Ascending aorta (tissue), 2 donors: ENCODE data around the gene CCM2. TPM values are rescaled to one million over a fixed set of nuclear protein-coding genes. Genes with fewer than 3 reads are reported as not detected.

Source experiments
- DNase-seq, 2 donors: peaks; one replicate each; pipeline ENCODE4 v3.0.0-alpha.2; 2019; ENCODE audit warnings: low spot score in 2 of 2
- H3K27ac ChIP-seq, 2 donors: fragments of 200-600 bp; sonication (generic); one replicate each; pipeline ENCODE4 v1.5.1; 2016 to 2017; ENCODE audit warnings: mild to moderate bottlenecking in 1 of 2
- H3K27me3 ChIP-seq: fragments of 200-600 bp; sonication (generic); one replicate; pipeline ENCODE4 v1.5.1; 2017
- H3K36me3 ChIP-seq, 2 donors: fragments of 200-600 bp; sonication (generic); one replicate each; pipeline ENCODE4 v1.5.1; 2016
- H3K4me1 ChIP-seq, 2 donors: fragments of 200-600 bp; sonication (generic); one replicate each; pipeline ENCODE4 v1.5.1; 2016 to 2017; ENCODE audit warnings: mild to moderate bottlenecking in 1 of 2
- H3K4me3 ChIP-seq, 2 donors: fragments of 200-600 bp; sonication (generic); one replicate each; pipeline ENCODE4 v1.5.1; 2016 to 2017; ENCODE audit warnings: mild to moderate bottlenecking in 1 of 2
- H3K9me3 ChIP-seq, 2 donors: fragments of 200-600 bp; sonication (generic); one replicate each; pipeline ENCODE4 v1.5.1; 2016
- intact Hi-C: fragments of 100-400 bp; cut with DNase I; formaldehyde crosslinking; loops from one replicate; pipeline ENCODE4 v1.15.1; 2023
- total RNA-seq: library from RNA; depleted of rRNA; stranded (reverse); fragments of >200 nt; gene quantifications from one replicate; pipeline ENCODE4 v1.1.0, GENCODE V29; 2016
- TF ChIP-seq, protein P1 (sequence below), 3 experiments: fragments of 200-600 bp in 2 of 3; fragments of 450-650 bp in 1 of 3; sonication (generic) in 2 of 3; IDR thresholded peaks; one replicate each; pipeline ENCODE4 v1.5.1; 2016 to 2019; ENCODE audit warnings: antibody characterized with exemption in 3 of 3, mild to moderate bottlenecking in 1 of 3, moderate library complexity in 1 of 3

Gene CCM2
- total RNA-seq, 1 donor from 2014 or later, result 61.5 TPM

DNA sequence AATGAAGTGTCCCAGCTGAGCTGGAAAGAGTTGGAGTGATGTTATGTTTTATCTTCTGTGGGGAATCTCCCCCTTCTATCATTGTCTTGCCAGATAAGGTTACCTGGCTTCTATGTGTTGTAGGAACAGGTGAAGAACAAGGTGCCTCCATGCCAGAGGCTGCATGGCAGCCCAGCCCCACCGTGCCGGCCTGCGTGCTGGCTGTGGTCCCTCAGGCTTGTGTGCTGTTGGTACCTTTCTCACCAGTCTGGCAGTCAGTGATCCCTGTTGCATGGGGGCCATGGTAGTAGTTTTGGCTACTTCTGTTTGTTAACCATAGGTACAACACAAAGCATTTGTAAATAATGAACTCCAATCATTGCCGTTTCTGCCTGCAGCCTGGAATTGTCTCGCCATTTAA, 37.9 kb downstream of the CCM2 start:
- Histone ChIP-seq H3K27ac (no peak overlapping the region), H3K4me3 (no peak overlapping the region), H3K4me1 (peaks cover 0 to 8% of the 10 kb centered on the region in 2 donors), H3K36me3 (peaks cover 19 to 21% of the 10 kb centered on the region in 2 donors), H3K9me3 (no peaks in the 10 kb centered on the region), H3K27me3 (no peaks in the 10 kb centered on the region)
- DNase-seq, result no peak
- TF ChIP-seq, protein P1, sequence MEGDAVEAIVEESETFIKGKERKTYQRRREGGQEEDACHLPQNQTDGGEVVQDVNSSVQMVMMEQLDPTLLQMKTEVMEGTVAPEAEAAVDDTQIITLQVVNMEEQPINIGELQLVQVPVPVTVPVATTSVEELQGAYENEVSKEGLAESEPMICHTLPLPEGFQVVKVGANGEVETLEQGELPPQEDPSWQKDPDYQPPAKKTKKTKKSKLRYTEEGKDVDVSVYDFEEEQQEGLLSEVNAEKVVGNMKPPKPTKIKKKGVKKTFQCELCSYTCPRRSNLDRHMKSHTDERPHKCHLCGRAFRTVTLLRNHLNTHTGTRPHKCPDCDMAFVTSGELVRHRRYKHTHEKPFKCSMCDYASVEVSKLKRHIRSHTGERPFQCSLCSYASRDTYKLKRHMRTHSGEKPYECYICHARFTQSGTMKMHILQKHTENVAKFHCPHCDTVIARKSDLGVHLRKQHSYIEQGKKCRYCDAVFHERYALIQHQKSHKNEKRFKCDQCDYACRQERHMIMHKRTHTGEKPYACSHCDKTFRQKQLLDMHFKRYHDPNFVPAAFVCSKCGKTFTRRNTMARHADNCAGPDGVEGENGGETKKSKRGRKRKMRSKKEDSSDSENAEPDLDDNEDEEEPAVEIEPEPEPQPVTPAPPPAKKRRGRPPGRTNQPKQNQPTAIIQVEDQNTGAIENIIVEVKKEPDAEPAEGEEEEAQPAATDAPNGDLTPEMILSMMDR (IDR thresholded peaks at IDR 0.05), result no peak
- intact Hi-C loops, result no loop called here

DNA sequence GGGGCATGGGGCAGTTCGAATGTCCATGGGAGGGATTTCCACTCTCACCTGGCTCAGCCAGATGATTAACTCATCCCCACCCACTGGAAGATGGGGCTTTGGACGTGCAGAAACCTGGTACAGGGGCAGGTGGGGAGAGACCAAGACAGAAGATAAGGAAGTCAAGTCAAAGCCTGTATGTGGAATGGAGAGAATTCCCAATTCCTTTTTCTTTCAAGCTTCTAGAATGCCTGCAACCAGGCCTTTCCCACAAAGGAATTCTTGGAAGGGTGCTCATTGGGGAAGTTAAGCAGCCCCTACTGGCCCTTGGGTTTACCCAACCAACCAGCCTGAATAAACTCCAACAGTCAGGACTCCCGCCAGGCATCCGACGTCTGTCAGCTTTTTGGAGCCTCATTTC, 39.1 kb downstream of the CCM2 start:
- no peak for DNase-seq
- intact Hi-C loops, result no loop called here
- TF ChIP-seq, protein P1 (IDR thresholded peaks at IDR 0.05), result no peak
- H3K4me3 ChIP-seq, result no peak overlapping the region
- H3K4me1 ChIP-seq, result no peaks in the 10 kb centered on the region
- H3K27ac ChIP-seq, result no peak overlapping the region
- H3K27me3 ChIP-seq, result no peaks in the 10 kb centered on the region
- peaks cover 19 to 27% of the 10 kb centered on the region in 2 donors for H3K36me3 ChIP-seq
- no peaks in the 10 kb centered on the region for H3K9me3 ChIP-seq

DNA sequence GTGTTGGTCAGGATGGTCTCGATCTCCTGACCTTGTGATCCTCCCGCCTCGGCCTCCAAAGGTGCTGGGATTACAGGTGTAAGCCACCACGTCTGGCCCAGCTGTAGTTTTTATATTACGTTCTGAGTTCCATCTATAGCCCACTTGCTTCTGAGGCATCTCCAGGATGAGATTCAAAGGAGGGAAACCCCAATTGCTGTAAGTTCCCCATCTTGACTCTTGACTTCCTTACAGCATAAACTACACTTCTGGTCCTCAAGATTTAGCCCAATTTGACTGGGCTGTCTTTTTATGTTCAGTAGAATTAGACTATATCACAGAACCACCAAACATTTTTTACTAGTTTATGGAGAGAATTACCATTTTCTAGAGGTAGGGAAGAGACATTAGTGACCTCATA, 44.3 kb downstream of the CCM2 start:
- DNase-seq, result no peak
- intact Hi-C loops, result no loop called here
- Histone ChIP-seq H3K36me3 (peaks cover 23 to 39% of the 10 kb centered on the region in 2 donors), H3K4me1 (no peaks in the 10 kb centered on the region), H3K9me3 (no peaks in the 10 kb centered on the region), H3K27ac (no peak overlapping the region), H3K27me3 (no peaks in the 10 kb centered on the region), H3K4me3 (no peak overlapping the region)
- TF ChIP-seq, protein P1 (IDR thresholded peaks at IDR 0.05), result no peak

DNA sequence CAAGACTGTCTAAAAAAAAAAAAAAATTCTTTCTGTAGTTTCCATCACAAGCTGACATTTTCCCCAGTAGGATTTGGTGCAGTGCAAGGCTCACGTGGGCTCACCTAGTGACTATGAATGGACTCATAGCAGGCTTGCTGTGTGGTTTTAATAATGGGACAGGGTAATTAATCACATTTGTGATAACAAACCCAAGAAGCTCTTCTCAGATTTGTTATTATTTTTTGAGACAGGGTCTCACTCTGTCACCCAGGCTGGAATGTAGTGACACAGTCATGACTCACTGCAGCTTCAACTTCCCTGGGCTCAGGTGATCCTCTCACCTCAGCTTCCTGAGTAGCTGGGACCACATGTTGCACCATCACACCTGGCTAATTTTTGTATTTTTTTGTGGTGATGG, 48.7 kb downstream of the CCM2 start:
- H3K4me1 ChIP-seq, result no peaks in the 10 kb centered on the region
- no peak overlapping the region for H3K27ac ChIP-seq
- intact Hi-C loops, result no loop called here
- H3K4me3 ChIP-seq, result no peak overlapping the region
- H3K27me3 ChIP-seq, result no peaks in the 10 kb centered on the region
- H3K9me3 ChIP-seq, result no peaks in the 10 kb centered on the region
- DNase-seq, result peak in 1 of 2 donors; percentile 16
- H3K36me3 ChIP-seq, result peaks cover 4 to 24% of the 10 kb centered on the region in 2 donors
- TF ChIP-seq, protein P1 (IDR thresholded peaks at IDR 0.05), result no peak

DNA sequence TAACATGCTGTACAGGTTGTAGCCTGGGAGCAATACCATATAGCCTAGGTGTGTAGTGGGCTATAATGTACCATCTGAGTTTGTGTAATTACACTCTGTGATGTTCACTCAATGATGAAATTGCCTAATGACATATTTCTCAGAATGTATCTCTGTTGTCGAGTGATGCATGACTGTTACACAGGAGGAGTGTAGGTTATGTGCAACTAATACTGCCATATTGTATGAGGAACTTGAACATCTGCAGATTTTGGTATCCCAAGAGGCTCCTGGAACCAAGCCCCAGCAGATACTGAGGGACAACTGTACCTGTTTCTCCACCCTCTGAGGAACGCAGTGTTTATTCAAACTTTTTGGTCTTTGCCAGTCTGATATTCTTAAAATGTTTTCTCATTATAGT, 50.2 kb downstream of the CCM2 start:
- no peaks in the 10 kb centered on the region for H3K4me1 ChIP-seq
- H3K9me3 ChIP-seq, result no peaks in the 10 kb centered on the region
- H3K4me3 ChIP-seq, result no peak overlapping the region
- peak in 1 of 2 donors; percentile 15 for DNase-seq
- TF ChIP-seq, protein P1 (IDR thresholded peaks at IDR 0.05), result no peak
- H3K36me3 ChIP-seq, result peaks cover 4 to 24% of the 10 kb centered on the region in 2 donors
- H3K27me3 ChIP-seq, result no peaks in the 10 kb centered on the region
- H3K27ac ChIP-seq, result no peak overlapping the region
- intact Hi-C loops, result no loop called here

DNA sequence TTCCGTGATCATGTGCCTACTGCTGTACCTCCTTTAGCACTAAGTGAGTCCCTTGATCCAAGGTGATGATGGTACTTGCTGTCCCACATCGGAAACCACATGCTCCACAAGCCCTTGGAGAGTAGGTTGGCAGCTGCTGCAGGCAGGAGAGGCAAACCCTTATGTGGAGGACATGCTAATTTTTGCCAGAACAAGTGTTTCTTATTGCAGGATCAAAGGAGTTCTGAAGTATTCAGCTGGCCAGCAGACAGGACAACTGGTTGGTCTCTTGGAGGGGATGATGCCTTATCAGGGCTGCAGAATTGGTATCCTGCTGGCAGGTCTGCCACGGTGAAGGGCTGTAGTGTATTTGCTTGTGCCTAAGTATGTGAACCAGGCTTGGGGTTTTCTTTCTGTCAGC, 52.0 kb downstream of the CCM2 start:
- no peaks in the 10 kb centered on the region for H3K27me3 ChIP-seq
- H3K4me3 ChIP-seq, result no peak overlapping the region
- TF ChIP-seq, protein P1 (IDR thresholded peaks at IDR 0.05), result no peak
- H3K36me3 ChIP-seq, result peaks cover under 1 to 14% of the 10 kb centered on the region in 2 donors
- H3K4me1 ChIP-seq, result no peaks in the 10 kb centered on the region
- H3K9me3 ChIP-seq, result no peaks in the 10 kb centered on the region
- peak in 1 of 2 donors; percentile 30 for DNase-seq
- no peak overlapping the region for H3K27ac ChIP-seq
- intact Hi-C loops, result no loop called here
